GM19240 (cell line): ENCODE measurements around the gene TMEM164.

Experiments
- DNase-seq: peaks from one replicate; pipeline ENCODE4 v3.0.0; 2011; ENCODE audit warnings: low spot score; ENCODE audit not compliant: insufficient read length

TMEM164 gene

GRCh38 chrX:110070970-110071369 is 68.1 kb downstream of the TMEM164 start:
- DNase-seq = no peak

DNA sequence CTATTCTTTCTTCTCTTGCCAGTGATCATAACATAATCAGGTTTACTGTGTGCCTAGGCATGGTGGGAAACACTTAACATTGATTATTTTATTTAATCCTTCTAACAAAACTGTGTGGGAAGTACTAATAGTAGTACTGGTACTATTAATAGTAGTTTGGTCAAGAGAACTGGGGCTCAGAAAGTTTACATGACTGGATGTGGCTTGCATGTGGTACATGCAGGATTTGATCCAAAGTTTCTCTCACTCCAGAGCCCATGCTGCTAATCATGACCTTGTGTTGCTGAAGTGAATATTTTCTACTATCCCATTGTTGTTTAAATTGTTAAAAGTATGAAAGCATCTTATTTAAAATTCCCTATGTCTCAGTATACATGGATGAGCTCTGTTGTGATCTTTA is 78.4 kb downstream of the TMEM164 start:
- no peak for DNase-seq

GRCh38 chrX:110081740-110082139 is 78.8 kb downstream of the TMEM164 start:
- no peak for DNase-seq

DNA sequence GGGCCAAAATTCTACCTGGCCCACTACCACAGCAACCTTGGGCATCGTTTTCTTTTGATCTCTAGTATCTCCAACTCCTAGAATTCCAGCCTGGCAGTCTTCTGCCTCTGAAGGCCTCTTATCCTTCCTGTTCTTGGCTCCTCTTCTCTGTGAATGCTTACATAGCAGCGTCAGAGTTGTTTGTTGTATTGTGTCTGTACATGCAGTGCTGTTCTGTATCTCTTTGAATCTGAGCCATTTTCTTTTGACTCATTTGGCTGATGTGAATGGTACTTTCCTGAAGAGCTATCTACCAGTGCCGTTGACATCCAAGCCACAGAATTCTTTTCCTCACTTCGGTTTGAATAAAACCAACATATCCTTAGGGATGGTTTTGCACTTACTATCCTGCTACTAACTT is 79.2 kb downstream of the TMEM164 start:
- no peak for DNase-seq

GRCh38 chrX:110086162-110086915 is 83.4 kb downstream of the TMEM164 start:
- no peak for DNase-seq

- DNase-seq = no peak
These were observed 84.1 kb downstream of the TMEM164 start for GRCh38 chrX:110086916-110087484.

DNA sequence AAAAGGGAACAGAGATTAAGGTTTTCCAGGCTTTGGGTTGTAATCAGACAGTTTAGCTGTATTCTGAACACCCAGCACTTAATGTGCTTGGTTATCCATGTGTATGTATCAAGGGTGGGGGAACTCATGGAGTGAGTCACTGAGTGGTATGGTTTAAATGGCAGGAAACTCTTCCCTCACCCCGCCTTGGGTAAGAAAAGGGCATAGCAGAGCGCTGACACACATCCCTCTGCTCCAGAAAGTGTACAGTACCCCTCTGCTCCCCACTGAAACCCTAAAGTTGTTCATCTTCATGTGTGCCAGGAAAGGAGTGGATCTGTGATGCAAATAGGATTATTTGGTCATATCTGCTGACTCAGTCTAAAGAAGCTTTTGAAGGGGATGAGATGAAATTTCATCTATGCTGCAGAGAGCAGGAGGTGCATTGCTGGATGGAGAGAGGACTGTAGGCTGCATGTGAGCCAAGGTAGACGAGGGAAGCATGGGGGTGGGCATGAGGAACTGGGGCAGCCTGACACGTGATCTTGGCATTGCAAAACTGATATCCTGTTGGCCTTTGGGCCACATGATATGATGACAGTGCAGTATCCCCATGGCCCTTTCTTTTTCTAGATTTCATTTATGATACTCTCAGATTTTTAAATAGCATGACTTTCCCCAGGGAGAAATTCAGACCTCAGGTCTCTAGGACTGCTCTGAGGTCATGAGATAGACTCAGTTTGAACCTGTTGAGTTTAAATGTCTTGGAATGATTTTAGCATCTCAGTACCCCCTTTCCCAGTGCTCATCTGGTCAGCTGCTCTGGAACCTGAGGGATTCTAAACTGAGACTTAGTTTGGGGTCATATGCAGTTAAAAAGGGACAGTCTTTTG is 84.8 kb downstream of the TMEM164 start:
- DNase-seq = no peak

DNA sequence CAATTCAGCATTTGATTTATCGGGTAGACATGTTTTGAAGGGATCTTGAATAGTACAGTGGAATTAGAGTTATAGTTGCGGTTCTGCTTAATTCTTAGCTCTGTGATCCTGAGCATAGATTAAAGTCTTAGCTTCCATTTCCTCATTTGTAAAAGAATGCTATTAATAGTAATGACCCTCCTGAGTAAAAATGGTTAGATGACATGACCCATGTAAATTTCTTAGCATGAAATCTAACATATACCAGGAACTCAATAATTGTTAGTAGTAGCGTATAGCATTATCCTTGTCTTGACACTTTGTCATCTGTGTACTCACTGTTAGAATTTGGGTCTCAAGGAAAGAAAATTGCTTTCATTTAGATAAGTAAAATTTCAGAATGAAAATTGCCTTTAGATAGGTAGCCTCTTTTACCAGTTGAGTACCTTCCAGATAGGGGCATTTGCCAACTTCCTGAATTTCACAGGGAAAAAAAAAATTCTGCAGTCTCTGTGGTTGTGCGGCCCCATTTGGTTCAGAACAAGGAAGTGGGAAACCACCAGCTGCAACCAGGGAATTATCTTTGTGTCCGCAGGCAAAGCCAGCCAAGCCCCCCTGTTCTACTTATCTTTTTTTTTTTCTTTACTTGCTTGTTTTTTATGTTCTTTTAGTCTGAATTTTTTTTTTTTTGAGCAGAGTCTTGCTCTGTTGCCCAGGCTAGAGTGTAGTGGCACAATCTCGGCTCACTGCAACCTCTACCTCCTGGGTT is 86.9 kb downstream of the TMEM164 start:
- DNase-seq = no peak

GRCh38 chrX:110097920-110098319 is 95.0 kb downstream of the TMEM164 start:
- no peak for DNase-seq

GRCh38 chrX:110103344-110103743 is 100.4 kb downstream of the TMEM164 start:
- no peak for DNase-seq

DNA sequence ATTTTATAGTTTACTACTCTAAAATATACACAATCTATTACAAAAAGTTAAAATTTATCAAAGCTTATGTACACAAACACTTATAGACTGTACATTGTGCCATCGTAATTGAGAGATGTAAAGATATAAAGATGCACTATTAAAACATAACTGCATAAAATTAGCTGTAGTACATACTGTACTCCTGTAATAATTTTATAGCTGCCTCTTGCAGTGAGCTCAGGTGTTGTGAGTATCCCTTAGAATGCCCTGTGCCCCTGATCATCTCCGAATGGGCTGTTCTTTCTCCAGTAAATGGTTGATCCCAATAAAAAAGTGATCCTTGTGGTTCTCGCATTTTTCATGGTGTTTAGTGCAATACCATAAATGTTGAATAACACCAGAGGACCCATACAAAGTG is 101.2 kb downstream of the TMEM164 start:
- no peak for DNase-seq

- no peak for DNase-seq
These were observed 105.5 kb downstream of the TMEM164 start for GRCh38 chrX:110108381-110108821.

GRCh38 chrX:110114260-110114776 is 111.4 kb downstream of the TMEM164 start:
- DNase-seq = no peak

DNA sequence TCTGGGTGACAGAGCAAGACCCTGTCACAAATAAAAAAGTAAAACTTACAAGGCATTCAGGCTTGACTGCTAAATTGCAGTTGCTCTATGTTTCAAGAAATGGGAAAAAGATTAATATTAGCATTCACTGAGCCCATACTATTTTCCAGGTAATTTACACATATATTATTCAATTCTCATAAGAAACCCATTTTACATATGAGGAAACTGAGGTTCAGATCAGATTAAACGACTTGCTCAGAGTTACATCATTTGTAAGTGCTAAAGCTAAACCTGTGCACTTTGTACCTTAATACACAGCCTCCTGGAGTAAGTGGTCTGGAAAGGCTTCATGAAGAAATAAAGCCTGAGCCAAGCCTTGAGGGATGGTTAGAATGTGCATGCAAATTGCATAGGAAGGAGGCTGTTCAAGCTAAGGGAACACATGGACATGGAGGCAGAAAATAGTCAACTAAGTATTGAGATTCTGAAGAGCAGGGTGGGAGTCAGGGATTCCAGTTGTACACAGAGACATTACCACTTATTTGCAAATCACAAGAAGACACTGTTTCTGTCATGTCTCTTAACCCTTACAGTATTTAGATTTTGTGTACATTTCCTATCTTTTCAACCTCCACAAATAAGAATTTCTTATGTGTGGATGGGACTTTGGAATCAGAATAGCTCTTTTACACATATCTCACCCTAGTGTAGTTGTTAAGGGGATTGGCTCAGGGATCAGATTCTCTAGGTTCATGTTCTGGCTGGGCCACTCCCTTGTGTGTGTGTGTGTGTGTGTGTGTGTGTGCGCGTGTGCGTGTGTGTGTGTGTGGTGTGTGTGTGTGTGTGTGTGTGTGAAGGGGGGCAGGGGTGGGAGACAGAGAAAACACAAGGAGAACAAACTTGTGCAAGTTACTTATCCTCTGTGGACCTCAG is 113.4 kb downstream of the TMEM164 start:
- no peak for DNase-seq

GRCh38 chrX:110118530-110118929 is 115.6 kb downstream of the TMEM164 start:
- DNase-seq = no peak

- DNase-seq = no peak
These were observed 116.6 kb downstream of the TMEM164 start for GRCh38 chrX:110119480-110119879.

DNA sequence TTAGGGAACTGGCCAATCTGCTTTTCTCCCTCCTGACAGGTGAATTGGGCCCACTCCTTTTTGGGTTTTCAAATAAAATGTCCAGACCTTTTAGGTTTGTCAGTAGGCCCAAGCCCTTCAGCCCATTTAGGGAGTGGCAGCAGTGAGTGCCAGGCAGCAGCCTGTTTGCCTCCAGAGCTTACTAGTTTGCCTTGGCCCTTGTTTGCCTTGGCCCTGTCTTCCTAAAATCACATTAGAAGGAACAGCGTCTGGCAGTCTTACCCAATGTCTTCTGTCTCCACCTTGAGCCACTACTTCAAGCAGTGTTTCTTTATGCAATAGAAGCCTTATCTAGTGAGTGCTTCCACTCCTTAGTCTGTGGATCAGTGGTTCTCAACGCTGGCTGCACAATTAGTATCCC is 117.1 kb downstream of the TMEM164 start:
- DNase-seq = no peak

- DNase-seq = no peak
These were observed 120.4 kb downstream of the TMEM164 start for GRCh38 chrX:110123331-110123782.

- no peak for DNase-seq
These were observed 122.7 kb downstream of the TMEM164 start for GRCh38 chrX:110125446-110126162.
